Activated CD4-positive, alpha-beta T cell treated with anti-CD3 and anti-CD28 coated beads, Interleukin-2, amount 50 U/mL, for 1 hour (primary cell): ENCODE results near the gene ACE.

ENCODE experiments used
- DNase-seq: peaks from one replicate; pipeline ENCODE4 v3.0.0-alpha.2; 2020

Gene ACE

GRCh38 chr17:63492940-63493339 lies 16.1 kb downstream of the ACE start:
- DNase-seq: no peak

- no peak for DNase-seq
These were observed 16.6 kb downstream of the ACE start for GRCh38 chr17:63493411-63493810.

- DNase-seq: no peak
These were observed 17.6 kb downstream of the ACE start for GRCh38 chr17:63494300-63494928.

DNA sequence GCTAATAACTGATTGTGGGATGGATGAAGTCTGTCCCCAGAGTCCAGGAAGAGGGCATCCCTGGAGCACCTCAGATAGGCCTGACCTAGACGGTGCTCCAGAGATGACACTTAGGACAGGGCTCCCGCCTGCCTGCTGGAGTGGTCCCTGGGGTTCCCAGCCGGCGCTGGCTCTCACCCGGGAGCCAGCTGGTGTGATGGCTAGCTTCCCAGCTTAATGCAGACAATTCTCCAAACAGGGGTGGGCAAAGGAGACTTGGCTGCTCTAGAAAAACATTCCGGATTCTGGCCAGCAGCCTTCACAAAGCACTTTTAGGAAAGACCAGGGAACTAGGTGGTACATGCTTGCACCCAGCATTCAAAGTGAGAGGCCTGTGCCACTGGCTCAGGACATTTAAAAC lies 18.6 kb downstream of the ACE start:
- no peak for DNase-seq

GRCh38 chr17:63496177-63496576 lies 19.3 kb downstream of the ACE start:
- DNase-seq: no peak

DNA sequence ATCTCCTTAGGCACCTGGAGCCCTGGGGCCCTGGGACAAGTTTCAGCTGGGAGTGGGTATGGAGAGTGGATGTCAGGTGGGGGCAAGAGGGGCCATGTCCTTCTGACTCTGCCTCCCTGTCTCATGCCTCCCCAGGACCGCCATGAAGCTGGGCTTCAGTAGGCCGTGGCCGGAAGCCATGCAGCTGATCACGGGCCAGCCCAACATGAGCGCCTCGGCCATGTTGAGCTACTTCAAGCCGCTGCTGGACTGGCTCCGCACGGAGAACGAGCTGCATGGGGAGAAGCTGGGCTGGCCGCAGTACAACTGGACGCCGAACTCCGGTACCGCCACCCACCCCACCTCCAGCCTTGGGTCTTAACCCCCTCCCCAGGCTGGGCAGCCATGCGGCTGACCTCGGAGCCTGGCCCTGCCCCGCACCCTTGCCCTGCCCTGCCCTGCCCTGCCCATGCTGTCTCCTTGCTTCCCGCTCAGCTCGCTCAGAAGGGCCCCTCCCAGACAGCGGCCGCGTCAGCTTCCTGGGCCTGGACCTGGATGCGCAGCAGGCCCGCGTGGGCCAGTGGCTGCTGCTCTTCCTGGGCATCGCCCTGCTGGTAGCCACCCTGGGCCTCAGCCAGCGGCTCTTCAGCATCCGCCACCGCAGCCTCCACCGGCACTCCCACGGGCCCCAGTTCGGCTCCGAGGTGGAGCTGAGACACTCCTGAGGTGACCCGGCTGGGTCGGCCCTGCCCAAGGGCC lies 20.0 kb downstream of the ACE start:
- DNase-seq: no peak

- DNase-seq: no peak
These were observed 21.0 kb downstream of the ACE start for GRCh38 chr17:63497708-63498483.

GRCh38 chr17:63498626-63499195 lies 21.9 kb downstream of the ACE start:
- DNase-seq: no peak

DNA sequence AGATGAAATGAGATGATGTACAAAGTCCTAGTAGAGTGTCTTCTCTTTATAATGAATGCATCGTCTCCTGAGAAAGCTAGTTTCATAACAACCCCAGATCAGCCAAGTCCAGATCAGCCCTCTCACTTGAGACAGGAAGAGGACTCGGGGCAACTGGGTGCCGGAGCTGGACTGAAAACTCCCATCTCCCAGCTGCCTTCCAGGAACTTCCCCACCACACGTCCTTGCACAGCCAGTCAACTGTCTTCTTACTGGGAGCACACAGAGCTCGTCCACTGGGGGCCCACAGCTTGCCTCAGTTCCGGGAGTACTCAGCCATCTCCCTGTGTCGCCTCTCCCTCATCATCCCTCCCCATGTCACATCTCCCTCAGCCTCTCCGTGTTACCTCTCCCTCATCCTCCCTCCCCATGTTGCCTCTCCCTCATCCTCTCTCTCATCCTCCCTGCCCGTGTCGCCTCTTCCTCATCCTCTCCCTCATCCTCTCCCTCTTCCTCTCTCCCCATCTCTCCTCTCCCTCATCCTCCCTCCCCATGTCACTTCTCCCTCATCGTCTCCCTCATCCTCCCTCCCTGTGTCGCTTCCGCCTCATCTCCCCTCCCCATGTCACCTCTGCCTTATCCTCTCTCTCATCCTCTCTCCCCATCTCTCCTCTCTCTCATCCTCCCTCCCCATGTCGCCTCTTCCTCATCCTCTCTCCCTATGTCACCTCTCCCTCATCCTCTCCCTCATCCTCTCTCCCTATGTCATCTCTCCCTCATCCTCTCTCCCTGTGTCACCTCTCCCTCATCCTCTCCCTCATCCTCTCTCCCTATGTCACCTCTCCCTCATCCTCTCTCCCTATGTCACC lies 23.9 kb downstream of the ACE start:
- DNase-seq: no peak

GRCh38 chr17:63503341-63503705 lies 26.5 kb downstream of the ACE start:
- no peak for DNase-seq

GRCh38 chr17:63504261-63504660 lies 27.4 kb downstream of the ACE start:
- DNase-seq: no peak

DNA sequence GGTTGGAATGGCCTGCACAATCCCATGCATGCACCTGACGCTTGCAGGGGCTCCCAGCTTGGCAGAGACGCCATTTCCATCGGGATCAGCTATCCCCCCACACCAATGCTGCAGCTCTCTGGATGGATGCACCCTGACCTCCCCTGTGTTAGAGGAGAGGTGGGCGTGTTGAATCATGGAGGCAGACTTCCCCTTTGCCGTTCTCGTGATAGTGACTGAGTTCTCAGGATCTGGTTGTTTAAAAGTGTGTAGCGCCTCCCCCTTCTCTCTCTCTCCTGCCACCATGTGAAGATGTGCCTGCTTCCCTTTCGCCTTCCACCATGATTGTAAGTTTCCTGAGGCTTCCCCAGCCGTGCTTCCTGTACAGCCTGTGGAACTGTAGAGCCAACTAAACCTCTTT lies 28.5 kb downstream of the ACE start:
- no peak for DNase-seq

DNA sequence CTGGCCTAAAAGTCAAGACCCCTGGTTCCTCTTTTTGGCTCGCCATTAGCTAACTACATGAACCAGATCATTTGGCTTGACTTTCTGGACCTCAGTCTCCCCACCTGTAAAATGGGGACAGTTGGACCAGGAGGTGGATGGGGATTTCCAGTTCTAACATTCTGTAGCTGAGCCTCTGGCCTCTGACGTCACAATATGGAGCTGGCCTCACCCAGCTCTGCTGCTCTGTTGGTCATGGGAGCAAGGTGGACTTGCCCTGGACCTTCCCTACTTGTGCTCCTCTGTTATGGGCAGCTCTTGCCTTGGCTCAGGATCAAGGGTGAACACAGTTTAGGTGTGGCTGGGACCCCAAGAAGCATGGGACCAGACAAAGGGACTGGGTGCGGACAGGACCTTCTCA lies 29.8 kb downstream of the ACE start:
- DNase-seq: no peak

- no peak for DNase-seq
These were observed 34.5 kb downstream of the ACE start for GRCh38 chr17:63511331-63511730.

DNA sequence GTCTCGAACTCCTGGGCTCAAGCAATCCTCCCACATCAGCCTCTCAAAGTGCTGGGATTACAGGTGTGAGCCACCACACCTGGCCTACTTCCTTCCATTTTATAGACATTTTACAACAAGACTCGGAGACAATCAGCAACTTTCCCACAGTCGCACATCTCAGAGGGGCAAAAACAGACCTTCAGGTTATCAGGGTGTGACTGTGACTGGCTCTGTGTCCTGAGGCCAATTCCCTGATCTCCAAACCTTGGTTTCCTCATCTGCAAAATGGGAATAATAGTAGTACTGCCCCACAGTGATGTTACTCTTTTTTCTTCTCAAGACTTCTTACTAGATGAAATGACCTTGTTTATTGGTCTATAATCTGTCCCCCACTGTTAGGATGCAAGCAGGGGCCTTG lies 35.5 kb downstream of the ACE start:
- DNase-seq: no peak

DNA sequence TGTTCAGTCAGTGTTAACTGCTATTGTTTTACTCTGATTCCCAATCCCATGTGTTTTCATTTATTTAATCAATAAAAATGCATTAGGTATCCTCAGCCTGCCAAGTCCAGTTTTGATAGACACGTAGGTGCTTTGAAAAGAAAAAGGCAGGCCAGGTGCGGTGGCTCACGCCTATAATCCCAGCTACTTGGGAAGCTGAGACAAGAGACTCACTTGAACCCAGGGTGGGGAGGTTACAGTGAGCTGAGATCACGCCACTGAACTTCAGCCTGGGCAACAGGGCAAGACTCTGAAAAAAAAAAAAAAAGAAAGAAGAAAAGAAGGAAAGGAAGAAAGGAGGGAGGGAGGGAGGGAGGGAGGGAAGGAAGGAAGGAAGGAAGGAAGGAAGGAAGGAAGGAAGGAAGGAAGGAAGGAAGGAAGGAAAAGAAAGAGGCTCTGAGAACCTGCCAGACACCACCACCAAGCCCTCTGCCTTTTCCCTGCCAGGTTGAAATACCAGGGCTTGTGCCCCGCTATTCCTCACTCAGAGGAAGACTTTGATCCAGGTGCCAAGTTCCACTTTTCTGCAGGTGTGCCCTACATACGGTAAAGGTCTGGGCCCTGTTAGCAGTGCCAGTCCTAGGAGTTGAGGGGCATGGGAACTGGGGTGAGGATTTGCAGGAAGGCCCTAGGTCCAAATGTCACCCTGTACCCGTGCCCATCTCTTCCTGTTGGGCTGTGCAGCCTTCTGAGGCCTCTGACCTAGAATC lies 36.2 kb downstream of the ACE start:
- no peak for DNase-seq

DNA sequence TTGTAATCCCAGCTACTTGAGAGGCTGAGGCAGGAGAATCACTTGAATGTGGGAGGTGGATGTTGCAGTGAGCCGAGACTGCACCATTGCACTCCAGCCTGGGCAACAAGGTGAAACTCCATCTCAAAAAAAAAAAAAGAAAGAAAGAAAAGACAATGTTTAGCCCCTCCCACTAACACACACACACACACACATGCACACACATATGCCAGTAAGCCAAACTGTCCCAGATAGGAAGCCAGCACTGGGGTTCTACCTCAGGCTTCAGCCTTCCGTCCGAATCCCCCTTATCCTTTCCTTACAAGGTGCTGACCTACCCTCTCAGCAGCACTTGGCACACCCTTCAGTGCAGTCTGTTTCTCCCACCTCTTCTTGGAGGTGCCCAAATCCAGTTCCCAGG lies 37.6 kb downstream of the ACE start:
- DNase-seq: no peak

DNA sequence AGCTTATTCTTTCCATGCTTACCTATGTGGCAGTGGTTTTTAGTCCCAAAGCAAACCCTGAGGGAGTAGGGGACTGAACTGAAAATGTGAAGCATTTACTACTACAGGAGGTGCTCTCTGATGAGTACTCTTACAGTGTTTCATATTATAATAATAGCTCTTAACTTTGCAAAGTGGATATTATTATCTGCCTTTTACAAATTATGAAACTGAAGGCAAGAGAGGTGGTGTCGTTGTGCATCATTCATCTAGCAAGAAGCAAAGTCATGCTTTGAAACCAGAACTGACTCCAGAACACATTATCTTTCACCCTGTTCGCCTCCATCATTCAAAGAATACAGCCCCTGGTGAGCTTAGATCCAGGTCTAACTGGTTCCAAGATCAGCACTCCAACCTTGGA lies 38.1 kb downstream of the ACE start:
- no peak for DNase-seq

GRCh38 chr17:63515426-63515825 lies 38.6 kb downstream of the ACE start:
- DNase-seq: no peak

GRCh38 chr17:63516910-63517824 lies 40.3 kb downstream of the ACE start:
- DNase-seq: no peak
